WTC11 (cell line): ENCODE measurements around the gene PARVB. TPM values are rescaled to one million over a fixed set of nuclear protein-coding genes. Genes with fewer than 3 reads are reported as not detected.

Experiments used
- ATAC-seq: fragments of 200-7000 bp; cut with Tn5 transposase; 2 replicates; pipeline ENCODE4 v1.10.0; 2021; ENCODE audit warnings: mild to moderate bottlenecking, moderate library complexity
- CTCF ChIA-PET: fragments of 300-600 bp; sonication (Branson Sonifier 250); formaldehyde crosslinking; loops from one replicate; lab custom pipeline; 2021; ENCODE audit warnings: antibody characterized with exemption; lab: Charles Lee
- POLR2A ChIA-PET: fragments of 350-600 bp; sonication (Branson Sonifier 250); formaldehyde crosslinking; loops from one replicate; lab custom pipeline; 2021; ENCODE audit warnings: antibody characterized with exemption; lab: Charles Lee
- DNase-seq: peaks from one replicate; pipeline ENCODE4 v3.0.0; 2021; ENCODE audit warnings: low spot score
- H3K27ac Mint-ChIP-seq: 2 replicates; pipeline ENCODE4 v1.8.0; 2021; ENCODE audit warnings: mixed read lengths
- H3K27me3 Mint-ChIP-seq: 2 replicates; pipeline ENCODE4 v1.8.0; 2021; ENCODE audit warnings: low read depth, mild to moderate bottlenecking, moderate library complexity, mixed read lengths
- H3K36me3 Mint-ChIP-seq: 2 replicates; pipeline ENCODE4 v1.8.0; 2021; ENCODE audit warnings: mixed read lengths
- H3K4me1 Mint-ChIP-seq: 2 replicates; pipeline ENCODE4 v1.8.0; 2022; ENCODE audit warnings: mixed read lengths
- H3K4me3 Mint-ChIP-seq: 2 replicates; pipeline ENCODE4 v1.8.0; 2021; ENCODE audit warnings: mild to moderate bottlenecking, moderate library complexity, mixed read lengths
- H3K9me3 Mint-ChIP-seq: 2 replicates; pipeline ENCODE4 v1.8.0; 2021; ENCODE audit warnings: mixed read lengths
- ATF6 ChIP-seq: sonication (generic); formaldehyde crosslinking; IDR thresholded peaks from 2 replicates; pipeline ENCODE4 v1.8.1; 2023; ENCODE audit warnings: mild to moderate bottlenecking, missing genetic modification reagents
- CBFB ChIP-seq: sonication (generic); formaldehyde crosslinking; IDR thresholded peaks from 2 replicates; pipeline ENCODE4 v1.8.1; 2022; ENCODE audit warnings: mild to moderate bottlenecking, low read depth, missing genetic modification reagents
- CTCF ChIP-seq: fragments of 200-600 bp; IDR thresholded peaks from 2 replicates; pipeline ENCODE4 v1.8.0; 2022; ENCODE audit warnings: antibody characterized with exemption
- E2F5 ChIP-seq: sonication (generic); formaldehyde crosslinking; IDR thresholded peaks from 2 replicates; pipeline ENCODE4 v1.8.1; 2022; ENCODE audit warnings: mild to moderate bottlenecking, moderate library complexity, missing genetic modification reagents
- EMX1 ChIP-seq: fragments of 250-450 bp; sonication (Bioruptor Pico); IDR thresholded peaks from 2 replicates; pipeline ENCODE4 v1.8.0; 2021; ENCODE audit warnings: mild to moderate bottlenecking
- ETV6 ChIP-seq: sonication (generic); formaldehyde crosslinking; IDR thresholded peaks from 2 replicates; pipeline ENCODE4 v1.8.1; 2022; ENCODE audit warnings: mild to moderate bottlenecking, missing genetic modification reagents
- FOXJ3 ChIP-seq: sonication (generic); formaldehyde crosslinking; IDR thresholded peaks from 2 replicates; pipeline ENCODE4 v1.9.0; 2021; ENCODE audit warnings: missing genetic modification reagents, mild to moderate bottlenecking, borderline replicate concordance
- FOXP4 ChIP-seq: sonication (generic); formaldehyde crosslinking; IDR thresholded peaks from 2 replicates; pipeline ENCODE4 v1.8.0; 2022; ENCODE audit warnings: mild to moderate bottlenecking, missing genetic modification reagents
- HMGA2 ChIP-seq: fragments of 250-450 bp; sonication (Bioruptor Pico); IDR thresholded peaks from 2 replicates; pipeline ENCODE4 v1.4.0; 2021; ENCODE audit warnings: mild to moderate bottlenecking, moderate library complexity
- HMGXB4 ChIP-seq: sonication (generic); formaldehyde crosslinking; IDR thresholded peaks from 2 replicates; pipeline ENCODE4 v1.8.1; 2023; ENCODE audit warnings: mild to moderate bottlenecking, moderate library complexity, missing genetic modification reagents
- JAZF1 ChIP-seq: fragments of 250-450 bp; sonication (Bioruptor Pico); IDR thresholded peaks from 2 replicates; pipeline ENCODE4 v1.9.0; 2021; ENCODE audit warnings: moderate library complexity, mild to moderate bottlenecking, inconsistent platforms
- NFYB ChIP-seq: sonication (generic); formaldehyde crosslinking; conservative IDR thresholded peaks from 2 replicates; pipeline ENCODE4 v1.8.0; 2022; ENCODE audit warnings: low read depth, missing genetic modification reagents
- NR3C1 ChIP-seq: sonication (generic); formaldehyde crosslinking; conservative IDR thresholded peaks from 2 replicates; pipeline ENCODE4 v1.8.1; 2023; ENCODE audit warnings: low read depth, mild to moderate bottlenecking, missing genetic modification reagents
- OVOL2 ChIP-seq: fragments of 250-450 bp; sonication (Bioruptor Pico); IDR thresholded peaks from 2 replicates; pipeline ENCODE4 v1.9.0; 2021; ENCODE audit warnings: mild to moderate bottlenecking, borderline replicate concordance
- PRRX2 ChIP-seq: fragments of 250-450 bp; sonication (Bioruptor Pico); IDR thresholded peaks from 2 replicates; pipeline ENCODE4 v1.8.0; 2021; ENCODE audit warnings: mild to moderate bottlenecking
- TP53 ChIP-seq: sonication (generic); formaldehyde crosslinking; IDR thresholded peaks from 2 replicates; pipeline ENCODE4 v1.8.1; 2023; ENCODE audit warnings: mild to moderate bottlenecking, missing genetic modification reagents
- ZNF219 ChIP-seq: sonication (generic); formaldehyde crosslinking; IDR thresholded peaks from 2 replicates; pipeline ENCODE4 v1.8.0; 2023; ENCODE audit warnings: missing genetic modification reagents, mild to moderate bottlenecking, borderline replicate concordance
- ZNF232 ChIP-seq: sonication (generic); formaldehyde crosslinking; IDR thresholded peaks from 2 replicates; pipeline ENCODE4 v1.8.0; 2022; ENCODE audit warnings: mild to moderate bottlenecking, missing genetic modification reagents
- ZNF263 ChIP-seq: sonication (generic); formaldehyde crosslinking; IDR thresholded peaks from 2 replicates; pipeline ENCODE4 v1.8.1; 2022; ENCODE audit warnings: low read depth, mild to moderate bottlenecking, moderate library complexity, missing genetic modification reagents
- ZSCAN18 ChIP-seq: fragments of 250-450 bp; sonication (Bioruptor Pico); IDR thresholded peaks from 2 replicates; pipeline ENCODE4 v2.1.2; 2022; ENCODE audit warnings: mild to moderate bottlenecking, moderate library complexity
- total RNA-seq: library from RNA; stranded (reverse); gene quantifications from 3 replicates; pipeline ENCODE4 v1.2.3, GENCODE V29; 2021

The PARVB gene
- total RNA-seq, 1 experiment from 2014 or later = 3.3 TPM

- no peak overlapping the region for H3K4me3 Mint-ChIP-seq
- peaks cover 7% of the 10 kb centered on the region; the same call in 1 of the 2 replicates for H3K27me3 Mint-ChIP-seq
- ChIA-PET CTCF (interaction anchor here (0.6 to 1.1 kb wide), 2 partner anchors 18 to 1056 kb away, joined by 3 to 5 read pairs; no protein-coding TSS in a partner anchor), POLR2A (no interaction called here)
- H3K36me3 Mint-ChIP-seq = peaks cover 22% of the 10 kb centered on the region
- DNase-seq = no peak
- H3K27ac Mint-ChIP-seq = no peak overlapping the region
- H3K4me1 Mint-ChIP-seq = peaks cover 17% of the 10 kb centered on the region
- no peak for ATAC-seq
- TF ChIP-seq NR3C1 (CRISPR knock-in tag) (no peak), ZNF263 (no peak), JAZF1 (no peak), ATF6 (CRISPR knock-in tag) (no peak), ETV6 (no peak), E2F5 (no peak), OVOL2 (CRISPR knock-in tag) (no peak), FOXP4 (CRISPR knock-in tag) (no peak), FOXJ3 (no peak), HMGA2 (no peak), CTCF (no peak), NFYB (CRISPR knock-in tag) (no peak)
- peaks cover 25% of the 10 kb centered on the region for H3K9me3 Mint-ChIP-seq
These were observed 106.1 kb downstream of the PARVB start for GRCh38 chr22:44130076-44130711.

- peaks cover 23% of the 10 kb centered on the region for H3K36me3 Mint-ChIP-seq
- peaks cover 13% of the 10 kb centered on the region for H3K27me3 Mint-ChIP-seq
- H3K9me3 Mint-ChIP-seq = peaks cover 24% of the 10 kb centered on the region
- H3K4me3 Mint-ChIP-seq = no peak overlapping the region
- peaks cover 17% of the 10 kb centered on the region for H3K4me1 Mint-ChIP-seq
- POLR2A ChIA-PET = no interaction called here
- ATAC-seq (no peak), DNase-seq (no peak)
- H3K27ac Mint-ChIP-seq = no peak overlapping the region
- CTCF ChIA-PET = no interaction called here
- TF ChIP-seq ZNF232 (CRISPR knock-in tag) = no peak
- TF ChIP-seq ZNF219 (CRISPR knock-in tag) = no peak
These were observed 107.3 kb downstream of the PARVB start for GRCh38 chr22:44131412-44131811.

- ChIA-PET CTCF (interaction anchor here (0.9 to 1.1 kb wide), 2 partner anchors 11 to 51 kb away, joined by 3 to 4 read pairs; no protein-coding TSS in a partner anchor), POLR2A (no interaction called here)
- Mint-ChIP-seq H3K4me3 (no peak overlapping the region), H3K27ac (no peak overlapping the region), H3K4me1 (peaks cover 17% of the 10 kb centered on the region), H3K9me3 (peaks cover 24% of the 10 kb centered on the region), H3K36me3 (peaks cover 23% of the 10 kb centered on the region), H3K27me3 (peaks cover 15% of the 10 kb centered on the region)
- DNase-seq = no peak
- no peak for ATAC-seq
- no peak for TF ChIP-seq EMX1 (CRISPR knock-in tag)
- TF ChIP-seq HMGXB4 (CRISPR knock-in tag) = no peak
- no peak for TF ChIP-seq PRRX2
- TF ChIP-seq E2F5 = no peak
- TF ChIP-seq ZSCAN18 (CRISPR knock-in tag) = no peak
- TF ChIP-seq TP53 = no peak
- no peak for TF ChIP-seq CBFB
These were observed 108.0 kb downstream of the PARVB start for GRCh38 chr22:44131989-44132685.
